Psoas muscle (tissue), 8 donors: ENCODE results near the gene HRH3. TPM values are rescaled to one million over a fixed set of nuclear protein-coding genes. Genes with fewer than 3 reads are reported as not detected.
A peak's percentile ranks its signal among the peaks of the same experiment; 100 is the strongest.

Experiments
- ATAC-seq, 4 donors: fragments of 200-7000 bp; cut with Tn5 transposase; one replicate each; pipeline ENCODE4 v1.9.1; 2020; ENCODE audit warnings: moderate library complexity in 3 of 4, mild to moderate bottlenecking in 2 of 4
- DNase-seq, 2 donors: peaks; one replicate each; pipeline ENCODE4 v3.0.0-alpha.2; 2020
- H3K27ac ChIP-seq: fragments of 200-600 bp; one replicate; pipeline ENCODE4 v1.8.0; 2022
- H3K27me3 ChIP-seq, 3 donors: fragments of 200-600 bp in 1 of 3; one replicate each; pipeline versions ENCODE4 v1.6.1 to v1.8.0; 2013 to 2022; ENCODE audit warnings: low read length in 2 of 3, mild to moderate bottlenecking in 2 of 3, moderate library complexity in 1 of 3; ENCODE audit not compliant: insufficient read depth in 3 of 3
- H3K36me3 ChIP-seq, 2 donors: fragments of 200-600 bp in 1 of 2; one replicate each; pipeline versions ENCODE4 v1.6.1 to v1.8.0; 2013 to 2022; ENCODE audit warnings: low read depth in 1 of 2, mild to moderate bottlenecking in 1 of 2, moderate library complexity in 1 of 2; ENCODE audit not compliant: insufficient read depth in 1 of 2
- H3K4me1 ChIP-seq: fragments of 200-600 bp; one replicate; pipeline ENCODE4 v1.8.0; 2022
- H3K4me3 ChIP-seq: fragments of 200-600 bp; one replicate; pipeline ENCODE4 v1.8.0; 2022; ENCODE audit warnings: mild to moderate bottlenecking
- H3K9me3 ChIP-seq: fragments of 200-600 bp; one replicate; pipeline ENCODE4 v1.8.0; 2022
- CTCF ChIP-seq: fragments of 200-600 bp; IDR thresholded peaks from one replicate; pipeline ENCODE4 v1.8.0; 2022; ENCODE audit warnings: antibody characterized with exemption
- WGBS, 3 donors: extraction: QIAGEN DNeasy Blood & Tissue Kit; methylation state at CpG; one replicate each; pipeline versions ENCODE4 v1.1.6 to v1.1.7; 2013; 5-methylcytosine and 5-hydroxymethylcytosine counted together
- intact Hi-C, 2 donors: fragments of 100-400 bp; cut with DNase I; formaldehyde crosslinking; loops; one replicate each; pipeline versions ENCODE4 v1.11.0 to v1.14.2; 2022
- long read RNA-seq, 2 donors: library from polyadenylated mRNA; unstranded; transcript quantifications; one replicate each; pipeline ENCODE4 v2.0.0, GENCODE V29; 2021
- polyA plus RNA-seq, 3 donors: library from polyadenylated mRNA; stranded (reverse); fragments of 200-250 nt; gene quantifications; one replicate each; pipeline ENCODE4 v1.2.3, GENCODE V29; 2013
- total RNA-seq, 4 donors: library from RNA; stranded (reverse); fragmentation: NEBNext Ultra II Directional in 2 of 4; extraction: Animal tissue kit (Norgen Biotek cat#: 25700) in 2 of 4; gene quantifications; one replicate each; pipeline versions ENCODE4 v1.2.1 to v1.2.4, GENCODE V29; 2021 to 2023
- donor health status: healthy with polysubstance abuse.
- donor health status: DM: no; HTN: no; CAD: no; lungs with moderate emphysema.
- donor health status: Bipolar disorder and iron deficiency.
- donor health status: healthy.
- donor health status: DM: yes; HTN: yes; CAD: no.
- donor health status: DM: no; HTN: no; CAD: no.
- donor health status: DM: no; HTN: no; CAD: no.
- donor health status: DM: yes; HTN: yes; CAD: no.

HRH3 gene
- total RNA-seq (not detected), polyA plus RNA-seq (under 1 TPM in 1 of 3 donors, not detected in 2; 0.03 TPM)
- long read RNA-seq, donor 1: 0 reads
- long read RNA-seq, donor 2: 0 reads

GRCh38 chr20:62219992-62220665 is at the start of gene HRH3:
TSS of gene HRH3 (minus strand) at chr20:62220278. CDS start at chr20:62219970, 308 bp downstream.
- Histone ChIP-seq H3K27me3 (peaks cover 0 to 85% (median 13%) of the 10 kb centered on the region in 3 donors), H3K27ac (no peak within 1 kb of the TSS), H3K4me3 (peak within 1 kb of the TSS; percentile 45), H3K9me3 (no peaks in the 10 kb centered on the region), H3K36me3 (no peaks in the 10 kb centered on the region), H3K4me1 (peaks cover 9% of the 10 kb centered on the region)
- peak; percentile 49 to 72 for DNase-seq
- no peak for TF ChIP-seq CTCF
- 1 to 2% (median 1%) methylated on average over 25 to 84 of the region's 84 CpGs for WGBS, 3 donors
- peak; percentile 73 to 84 (median 78) for ATAC-seq
- intact Hi-C loops: no loop called here

DNA sequence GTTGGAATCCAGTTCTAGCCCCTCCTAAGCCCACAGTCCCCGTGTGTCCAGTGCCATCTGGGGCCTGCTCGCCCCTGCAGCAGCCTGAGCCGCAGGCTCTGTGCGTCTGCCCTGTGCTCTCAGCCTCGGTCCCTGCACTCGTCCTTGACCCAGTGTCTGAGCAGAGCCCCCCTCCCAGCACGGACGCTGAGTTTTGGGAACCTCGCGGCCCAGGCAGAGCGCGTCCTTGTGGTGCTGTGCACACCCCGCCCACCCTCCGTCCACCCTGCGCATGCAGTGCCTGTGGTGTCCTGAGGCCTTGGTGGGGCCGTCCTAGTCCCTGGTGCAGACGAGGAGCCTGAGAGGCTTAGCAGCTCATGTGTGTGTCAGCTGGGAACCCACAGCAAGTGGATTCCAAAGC is 49.8 kb upstream of the HRH3 start:
- no peak for DNase-seq
- Histone ChIP-seq H3K27ac (peak overlapping the region; percentile 95), H3K4me1 (peaks cover 23% of the 10 kb centered on the region), H3K36me3 (peaks cover 0 to 53% of the 10 kb centered on the region in 2 donors), H3K27me3 (no peaks in the 10 kb centered on the region), H3K4me3 (no peak overlapping the region), H3K9me3 (no peaks in the 10 kb centered on the region)
- WGBS, 3 donors: 93% methylated on average over 17 of the region's 17 CpGs
- no peak for ATAC-seq
- no peak for TF ChIP-seq CTCF
- intact Hi-C loops: no loop called here

GRCh38 chr20:62269378-62269777 is 49.3 kb upstream of the HRH3 start:
- H3K36me3 ChIP-seq: peaks cover 0 to 56% of the 10 kb centered on the region in 2 donors
- no peak overlapping the region for H3K4me3 ChIP-seq
- no peak for ATAC-seq
- TF ChIP-seq CTCF: no peak
- WGBS, 3 donors: 85 to 88% (median 87%) methylated on average over 14 of the region's 14 CpGs
- peaks cover 23% of the 10 kb centered on the region for H3K4me1 ChIP-seq
- H3K27ac ChIP-seq: peak overlapping the region; percentile 95
- no peaks in the 10 kb centered on the region for H3K27me3 ChIP-seq
- intact Hi-C loops: no loop called here
- H3K9me3 ChIP-seq: no peaks in the 10 kb centered on the region
- DNase-seq: no peak

DNA sequence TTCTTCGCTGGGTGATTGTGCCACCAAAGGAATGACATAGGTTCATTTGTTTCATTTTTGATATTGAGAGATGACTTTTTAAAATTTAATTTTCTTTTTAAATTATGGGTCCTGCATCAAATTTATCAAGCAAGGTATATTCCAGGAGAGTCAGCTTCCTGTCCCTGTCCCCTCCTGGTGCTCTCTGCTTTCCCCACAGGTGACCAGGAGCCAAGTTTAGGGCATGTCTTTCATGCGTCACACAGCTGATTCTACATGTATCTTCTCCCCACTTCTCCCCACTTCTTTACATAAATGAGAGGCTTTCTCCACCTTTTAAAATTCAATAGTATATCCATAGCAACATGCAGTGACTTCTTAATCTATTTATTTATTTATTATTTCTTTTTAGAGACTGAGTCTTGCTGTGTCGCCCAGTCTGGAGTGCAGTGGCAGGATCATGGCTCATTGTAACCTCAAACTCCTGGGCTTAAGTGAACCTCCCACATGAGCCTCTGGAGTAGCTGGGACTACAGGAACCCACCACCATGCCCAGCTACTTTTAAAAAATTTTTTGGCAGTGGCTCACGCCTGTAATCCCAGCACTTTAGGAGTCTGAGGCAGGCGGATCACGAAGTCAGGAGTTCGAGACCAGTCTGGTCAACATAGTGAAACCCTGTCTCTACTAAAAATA is 48.3 kb upstream of the HRH3 start:
- H3K9me3 ChIP-seq: no peaks in the 10 kb centered on the region
- ATAC-seq (peak; percentile 56 to 70 (median 62)), DNase-seq (no peak)
- H3K4me3 ChIP-seq: no peak overlapping the region
- 56 to 81% (median 59%) methylated on average over 7 of the region's 7 CpGs for WGBS, 3 donors
- no peaks in the 10 kb centered on the region for H3K27me3 ChIP-seq
- peaks cover 0 to 56% of the 10 kb centered on the region in 2 donors for H3K36me3 ChIP-seq
- peaks cover 23% of the 10 kb centered on the region for H3K4me1 ChIP-seq
- intact Hi-C loops: no loop called here
- H3K27ac ChIP-seq: peak overlapping the region; percentile 95
- TF ChIP-seq CTCF: no peak
